ENCODE measurements around the gene MPST.

MPST gene

GRCh38 chr22:37044634-37045625 is 25.4 kb downstream of the MPST start:
- no peak for DNase-seq (ENCODE audit: low spot score)

GRCh38 chr22:37045958-37046357 is 26.4 kb downstream of the MPST start:
- peak; percentile 39 for DNase-seq (ENCODE audit: low spot score)

DNA sequence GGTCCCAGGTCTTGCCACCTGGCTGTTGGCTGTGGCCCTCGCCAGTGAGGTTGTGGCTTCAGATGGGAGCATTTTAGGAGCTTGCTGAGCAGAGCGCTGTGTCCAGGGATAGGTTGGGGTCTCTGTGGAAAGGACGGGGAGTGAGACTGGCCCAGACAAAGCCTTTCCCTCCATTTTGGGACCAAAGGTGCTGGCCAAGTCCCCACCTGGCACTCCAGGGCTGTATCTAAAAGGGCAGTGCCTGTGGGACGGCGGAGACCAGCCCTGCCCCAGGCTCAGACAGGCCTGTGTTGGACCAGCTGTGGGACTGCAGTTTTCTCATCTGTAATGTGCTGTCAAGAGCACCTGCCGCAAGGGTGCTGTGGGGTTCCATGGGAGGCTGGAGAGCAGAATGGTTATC is 27.0 kb downstream of the MPST start:
- no peak for DNase-seq (ENCODE audit: low spot score)

- DNase-seq (ENCODE audit: low spot score): no peak
Observed at GRCh38 chr22:37047006-37047405, 27.5 kb downstream of the MPST start.

GRCh38 chr22:37048133-37048532 is 28.6 kb downstream of the MPST start:
- DNase-seq (ENCODE audit: low spot score): no peak

GRCh38 chr22:37049224-37049623 is 29.7 kb downstream of the MPST start:
- no peak for DNase-seq (ENCODE audit: low spot score)

DNA sequence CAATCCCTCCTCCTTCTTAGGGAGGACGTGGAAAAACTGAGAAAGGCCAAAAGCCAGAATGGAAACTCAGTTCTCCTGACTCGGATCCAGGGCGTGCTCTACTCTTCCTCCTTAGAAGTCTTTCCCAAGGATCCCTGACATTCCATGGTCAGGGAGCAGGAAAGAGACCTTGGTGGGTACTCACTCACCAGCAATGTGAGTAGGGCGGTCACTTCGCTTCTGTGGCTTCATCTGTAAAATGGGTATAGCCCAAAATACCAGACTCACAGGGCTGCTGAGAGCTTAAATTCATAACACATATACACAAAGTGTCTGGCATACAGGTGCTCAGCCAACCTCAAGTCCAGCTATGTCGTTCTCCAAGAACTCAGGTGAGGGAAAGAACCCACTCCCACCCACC is 31.4 kb downstream of the MPST start:
- DNase-seq (ENCODE audit: low spot score): no peak

DNA sequence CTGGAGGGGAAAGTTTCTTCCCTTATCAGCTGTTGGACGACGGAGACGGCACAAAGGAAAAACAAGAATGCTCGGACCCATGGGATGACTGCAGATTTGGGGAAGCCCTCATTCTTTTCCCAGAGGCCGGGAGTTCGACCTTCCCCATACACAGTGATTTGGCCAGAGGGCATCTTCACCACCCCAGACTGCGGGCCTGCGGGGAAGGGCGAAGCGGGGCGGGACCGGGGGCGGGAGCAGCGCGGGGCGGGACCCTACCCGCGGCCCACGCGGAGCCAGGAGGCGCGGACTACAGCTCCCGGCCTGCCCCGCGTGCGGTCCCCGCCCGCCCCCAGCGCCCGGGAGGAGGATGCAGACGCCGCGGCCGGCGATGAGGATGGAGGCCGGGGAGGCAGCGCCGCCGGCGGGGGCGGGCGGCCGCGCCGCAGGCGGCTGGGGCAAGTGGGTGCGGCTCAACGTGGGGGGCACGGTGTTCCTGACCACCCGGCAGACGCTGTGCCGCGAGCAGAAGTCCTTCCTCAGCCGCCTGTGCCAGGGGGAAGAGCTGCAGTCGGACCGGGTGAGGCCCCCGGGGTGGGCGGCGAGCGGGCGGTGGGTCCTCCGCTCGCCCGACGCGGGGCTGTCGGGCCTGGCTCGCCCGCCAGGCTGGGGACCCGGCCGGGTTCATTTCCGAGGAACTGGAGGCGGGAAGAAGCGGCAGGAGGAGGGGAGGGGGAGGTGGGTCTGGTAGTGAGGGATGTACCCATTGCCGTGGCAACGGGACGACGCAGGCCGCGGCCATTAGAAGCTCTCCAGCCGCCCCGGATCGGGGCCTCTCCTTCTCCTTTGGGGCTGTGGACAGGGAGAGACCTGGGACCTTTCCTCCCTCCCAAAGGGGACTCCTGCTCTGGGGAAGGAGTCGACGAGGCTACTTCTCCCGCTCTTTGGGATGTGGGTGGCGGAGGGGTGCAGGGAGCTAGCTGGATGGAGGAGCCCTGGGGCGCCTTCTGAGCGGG is 32.1 kb downstream of the MPST start, which contains the start of gene KCTD17:
TSS of gene KCTD17 (plus strand) at position 352 of the 995 bp plus-strand sequence. CDS start at position 371, 19 bp downstream.
- DNase-seq (ENCODE audit: low spot score): peak; percentile 92

DNA sequence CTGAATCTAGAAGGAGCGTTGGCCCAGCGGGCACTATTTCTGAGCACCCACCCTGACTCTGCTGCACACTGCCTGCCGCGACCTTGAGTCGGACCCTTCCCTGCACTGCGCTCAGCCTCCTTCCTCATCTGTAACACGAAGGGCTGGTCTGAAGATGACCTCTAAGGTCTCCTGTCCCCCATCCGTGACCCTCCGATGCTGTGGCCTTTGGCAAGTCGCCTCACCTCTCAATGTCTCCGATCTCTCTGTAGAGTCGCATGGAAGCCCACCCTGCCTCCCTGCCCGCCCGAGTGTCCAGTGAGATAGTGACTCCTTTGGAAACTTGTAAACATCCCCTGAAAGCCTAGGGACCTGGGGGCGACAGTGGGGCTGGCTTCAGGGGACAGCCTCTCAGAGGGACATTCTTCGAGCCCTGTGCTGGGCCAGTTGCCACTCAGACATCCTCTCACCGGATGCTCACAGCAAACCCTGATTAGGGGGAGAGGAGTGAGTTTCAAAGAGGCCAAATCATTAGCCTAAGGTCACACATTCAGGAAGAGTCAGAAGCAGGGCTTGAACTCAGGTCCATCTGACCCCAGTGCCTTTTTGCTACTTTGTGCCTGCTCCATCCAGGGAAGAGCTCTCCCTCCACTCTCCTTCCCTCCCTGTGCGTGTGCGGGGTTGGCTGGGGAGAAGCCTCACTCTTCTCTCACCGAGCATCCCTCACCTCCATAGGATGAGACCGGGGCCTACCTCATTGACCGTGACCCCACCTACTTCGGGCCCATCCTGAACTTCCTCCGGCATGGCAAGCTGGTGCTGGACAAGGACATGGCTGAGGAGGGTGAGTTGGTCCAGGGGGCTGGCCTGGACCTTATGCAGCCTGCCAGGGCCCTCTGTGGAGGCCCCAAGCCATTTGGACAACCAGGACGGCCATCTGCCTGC is 33.1 kb downstream of the MPST start:
- no peak for DNase-seq (ENCODE audit: low spot score)

- no peak for DNase-seq (ENCODE audit: low spot score)
Observed at GRCh38 chr22:37053310-37054055, 33.9 kb downstream of the MPST start.

GRCh38 chr22:37054056-37054395 is 34.5 kb downstream of the MPST start:
- no peak for DNase-seq (ENCODE audit: low spot score)

GRCh38 chr22:37054600-37055365 is 35.2 kb downstream of the MPST start:
- no peak for DNase-seq (ENCODE audit: low spot score)

DNA sequence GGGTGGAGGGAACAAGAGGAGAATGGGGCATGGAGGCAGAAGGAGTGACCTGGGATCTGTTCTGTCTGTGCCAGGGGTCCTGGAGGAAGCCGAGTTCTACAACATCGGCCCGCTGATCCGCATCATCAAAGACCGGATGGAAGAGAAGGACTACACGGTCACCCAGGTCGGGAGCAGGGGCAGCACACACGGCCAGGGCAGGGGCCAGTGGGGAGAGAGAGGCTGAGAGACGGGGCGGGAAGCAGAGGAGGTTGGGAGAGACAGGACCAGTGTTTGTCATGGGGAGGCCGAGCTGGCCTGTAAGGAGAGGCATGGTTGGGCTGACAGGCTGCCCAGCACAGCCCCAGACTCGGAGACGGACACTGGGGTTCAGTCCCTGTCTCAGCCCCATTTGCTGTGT is 36.7 kb downstream of the MPST start:
- no peak for DNase-seq (ENCODE audit: low spot score)

- DNase-seq (ENCODE audit: low spot score): no peak
Observed at GRCh38 chr22:37057226-37057625, 37.7 kb downstream of the MPST start.

DNA sequence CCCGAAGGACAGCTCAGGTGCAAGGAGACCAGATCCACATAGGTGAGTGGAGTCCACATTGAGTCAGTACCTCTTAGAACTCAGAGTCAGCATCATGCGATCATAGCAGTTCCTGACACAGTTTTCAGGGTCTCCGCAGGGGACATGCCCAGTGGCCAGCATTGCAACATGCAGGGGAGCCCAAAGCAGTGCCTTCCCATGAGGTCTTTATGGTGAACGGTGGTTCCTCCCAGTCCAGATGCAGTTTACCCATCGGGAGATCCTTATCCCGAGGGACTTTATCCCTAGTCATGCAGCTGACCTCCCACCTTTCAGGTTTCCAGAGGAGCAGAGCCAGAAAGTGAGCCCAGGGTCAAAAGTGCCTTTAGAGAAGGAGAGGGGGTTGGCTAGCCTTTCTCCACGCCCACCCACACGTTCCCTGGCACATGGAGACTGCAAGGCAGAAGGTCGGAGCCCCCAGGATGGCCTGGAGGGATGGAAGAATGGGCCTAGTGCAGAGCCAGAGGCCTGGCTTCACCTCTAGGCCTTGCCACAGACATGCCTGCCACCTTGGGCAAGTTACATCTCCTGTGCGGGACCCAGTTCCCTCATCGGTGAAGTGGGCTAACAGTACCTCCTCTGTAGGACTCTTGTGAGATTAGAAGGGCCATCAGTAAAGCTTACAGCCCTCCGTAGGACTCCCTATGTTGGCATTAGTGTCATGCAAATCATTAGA is 38.4 kb downstream of the MPST start:
- no peak for DNase-seq (ENCODE audit: low spot score)

GRCh38 chr22:37058917-37059701 is 39.6 kb downstream of the MPST start:
- DNase-seq (ENCODE audit: low spot score): no peak

DNA sequence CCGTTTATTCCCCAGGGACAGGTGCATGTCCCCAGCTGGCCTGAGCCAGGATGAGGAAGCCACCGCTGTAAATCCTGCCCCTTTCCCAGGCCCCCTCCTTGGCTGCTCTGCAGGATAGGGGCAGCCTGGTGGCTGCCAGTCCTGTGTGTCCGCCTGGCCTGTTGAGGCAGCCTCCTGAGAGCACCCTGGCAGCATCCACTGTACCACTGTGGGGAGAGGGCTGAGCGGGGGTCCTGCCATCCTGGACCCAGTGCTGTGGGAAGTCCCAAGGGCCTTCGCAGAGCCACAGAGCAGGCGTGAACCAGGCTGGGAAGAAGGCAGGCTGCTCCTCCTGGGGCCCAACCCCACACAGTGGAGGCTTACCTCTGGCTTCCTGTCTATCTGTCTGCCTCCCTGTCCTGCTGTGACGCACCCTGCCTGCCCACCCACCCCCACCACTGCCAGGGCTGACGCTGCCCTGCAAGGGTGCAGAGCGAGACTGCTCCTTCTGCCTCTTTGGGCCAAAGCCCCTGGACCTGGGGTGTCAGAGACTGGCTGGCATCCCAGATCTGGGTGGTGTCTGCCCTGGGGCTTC is 40.4 kb downstream of the MPST start:
- no peak for DNase-seq (ENCODE audit: low spot score)
